Measurements from ENCODE around the gene GLDN. TPM values are rescaled to one million over a fixed set of nuclear protein-coding genes. Genes with fewer than 3 reads are reported as not detected.
A peak's percentile ranks its signal among the peaks of the same experiment; 100 is the strongest.

GLDN gene
- total and polyA plus RNA-seq, 2 of the 4 experiments (the other 2 are of a cell fraction) = under 0.01 TPM; not detected in 1

- H3K18ac ChIP-seq (ENCODE audit: low read depth, low read length) = no peak overlapping the region
- no TSS peak for BruUV-seq (replicated peaks)
- WGBS, 2 experiments (ENCODE audit: extremely low coverage in 2 of 2, insufficient read length in 1 of 2) = 87% methylated on average over 3 of the region's 8 CpGs; no CpG with 5 or more reads in 1 of the 2 experiments
- intact Hi-C loops (cut with micrococcal nuclease) = loop anchor here (1.0 to 2.0 kb wide), 3 partner anchors 122 to 270 kb away; no protein-coding TSS in a partner anchor
- H3K4ac ChIP-seq (ENCODE audit: low read depth, low read length) = no peak overlapping the region
- CTCF ChIA-PET = interaction anchor here (0.7 to 3.1 kb wide), 7 partner anchors 8 to 1445 kb away, joined by 3 to 12 read pairs (median 4); no protein-coding TSS in a partner anchor
- H3K56ac ChIP-seq (ENCODE audit: extremely low read depth, insufficient read depth, low read length) = no peak overlapping the region
- H2AK9ac ChIP-seq (replicated peaks; ENCODE audit: low read depth, low read length, poor library complexity) = peak overlapping the region; percentile 20
- H2BK15ac ChIP-seq (ENCODE audit: low read depth, low read length) = no peak overlapping the region
- H2BK20ac ChIP-seq (ENCODE audit: low read depth, low read length) = no peak overlapping the region
- H3K27ac ChIP-seq (ENCODE audit: insufficient read depth, low read length) = no peak overlapping the region
- no peaks in the 10 kb centered on the region for H3K9me3 ChIP-seq (ENCODE audit: control insufficient read depth, insufficient read depth, low read length)
- H3K4me1 ChIP-seq (ENCODE audit: control insufficient read depth, insufficient read depth, low read length) = no peaks in the 10 kb centered on the region
- POLR2A ChIA-PET (ENCODE audit: unreplicated experiment) = no interaction called here
- H3K36me3 ChIP-seq (ENCODE audit: control insufficient read depth, insufficient read depth, low read length) = no peaks in the 10 kb centered on the region
- no peak overlapping the region for H2AFZ ChIP-seq (replicated peaks; ENCODE audit: low read length, poor library complexity)
- no peak overlapping the region for H4K91ac ChIP-seq (ENCODE audit: insufficient read depth, low read depth, low read length)
- H4K8ac ChIP-seq (ENCODE audit: low read depth in 2 of 2, low read length in 2 of 2) = no peak overlapping the region
- H3K4me3 ChIP-seq (ENCODE audit: insufficient read depth, low read depth, low read length) = no peak overlapping the region
- DNase-seq (peak; percentile 49), ATAC-seq (ENCODE audit: low read depth) (peak; percentile 67)
- H4K20me1 ChIP-seq (ENCODE audit: insufficient read depth, low read length) = no peaks in the 10 kb centered on the region
- no peak overlapping the region for H4K5ac ChIP-seq (ENCODE audit: low read depth, low read length)
- TF ChIP-seq CHD1 (IDR thresholded peaks at IDR 0.05; ENCODE audit: low read depth, low read length) (no peak), RAD21 (IDR thresholded peaks at IDR 0.05; ENCODE audit: low read length) (peak; percentile 59), USF2 (IDR thresholded peaks at IDR 0.05; ENCODE audit: low read depth, low read length) (no peak), MXI1 (IDR thresholded peaks at IDR 0.05; ENCODE audit: borderline replicate concordance, low read depth, low read length) (no peak), NFE2L2 (IDR thresholded peaks at IDR 0.05; ENCODE audit: low read depth, low read length) (no peak), CTCF (conservative IDR thresholded peaks at IDR 0.05; ENCODE audit: low read depth, low read length) (peak; percentile 67), SMC3 (IDR thresholded peaks at IDR 0.05; ENCODE audit: low read depth, low read length) (peak; percentile 54), MAFK (IDR thresholded peaks at IDR 0.05; ENCODE audit: low read depth, low read length) (no peak)
- H3K14ac ChIP-seq (replicated peaks; ENCODE audit: low read depth, low read length) = no peak overlapping the region
- no peak overlapping the region for H2BK5ac ChIP-seq (ENCODE audit: low read depth, low read length, poor library complexity, severe bottlenecking)
- dilution Hi-C loops (cut with HindIII; ENCODE audit: low sequenced_read_pairs, unreplicated experiment) = no loop called here
- no peak overlapping the region for H3K23ac ChIP-seq (ENCODE audit: low read depth, low read length)
- H3K27me3 ChIP-seq (ENCODE audit: control insufficient read depth, insufficient read depth, low read length) = peaks cover 40% of the 10 kb centered on the region
- H2BK120ac ChIP-seq (ENCODE audit: low read depth, low read length) = no peak overlapping the region
- H2AK5ac ChIP-seq (ENCODE audit: low read depth, low read length) = no peak overlapping the region
- H3K4me2 ChIP-seq (ENCODE audit: low read depth, low read length) = no peak overlapping the region
- no peak overlapping the region for H3K9ac ChIP-seq (ENCODE audit: low read depth, low read length)
- in situ Hi-C loops (cut with MboI; ENCODE audit: low sequenced_read_pairs) = no loop called here
- H3K9me1 ChIP-seq (ENCODE audit: insufficient read depth, low read length) = no peaks in the 10 kb centered on the region; the same call in 1 of the 2 replicates
- no peaks in the 10 kb centered on the region for H3K79me1 ChIP-seq (ENCODE audit: low read depth in 1 of 2, low read length in 2 of 2)
Measured at GRCh38 chr15:51403072-51403878, 61.8 kb downstream of the GLDN start.
